ENCODE data around the gene TAOK3. TPM values are rescaled to one million over a fixed set of nuclear protein-coding genes. Genes with fewer than 3 reads are reported as not detected.

Gene TAOK3
- total and polyA plus RNA-seq, 5 donors from 2014 or later = 60.2 to 97.8 (median 72.1) TPM

GRCh38 chr12:118127867-118128266 is 244.8 kb downstream of the TAOK3 start:
- no peak overlapping the region for H3K27ac ChIP-seq (ENCODE audit: insufficient read depth, low read length, poor library complexity, severe bottlenecking)
- H3K36me3 ChIP-seq (ENCODE audit: control insufficient read depth, insufficient read depth, low read length) = no peaks in the 10 kb centered on the region
- no peaks in the 10 kb centered on the region for H3K27me3 ChIP-seq (ENCODE audit: control insufficient read depth, insufficient read depth, low read length)
- H3K4me1 ChIP-seq (ENCODE audit: control insufficient read depth, insufficient read depth, low read length, poor library complexity, severe bottlenecking) = no peaks in the 10 kb centered on the region
- Mint-ChIP-seq H3K36me3 (peaks cover 3% of the 10 kb centered on the region), H3K4me1 (peaks cover 0 to 6% (median 4%) of the 10 kb centered on the region in 4 donors), H3K9me3 (peaks cover 0 to 2% (median 0%) of the 10 kb centered on the region in 7 donors), H3K27me3 (no peaks in the 10 kb centered on the region), H3K4me3 (no peak overlapping the region), H3K27ac (no peak overlapping the region)
- no peaks in the 10 kb centered on the region for H3K9me3 ChIP-seq (ENCODE audit: control insufficient read depth in 2 of 2, low read length in 2 of 2)
- DNase-seq = no peak
- H3K4me3 ChIP-seq (ENCODE audit: low read depth, low read length) = no peak overlapping the region
- ATAC-seq (ENCODE audit: low read depth in 2 of 2) = no peak

GRCh38 chr12:118126119-118126757 is 246.5 kb downstream of the TAOK3 start:
- ATAC-seq (ENCODE audit: low read depth in 2 of 2) = no peak
- no peak overlapping the region for H3K27ac Mint-ChIP-seq
- peaks cover 0 to 2% (median 0%) of the 10 kb centered on the region in 7 donors for H3K9me3 Mint-ChIP-seq
- H3K36me3 Mint-ChIP-seq = no peaks in the 10 kb centered on the region
- no peaks in the 10 kb centered on the region for H3K9me3 ChIP-seq (ENCODE audit: control insufficient read depth in 2 of 2, low read length in 2 of 2)
- H3K27me3 ChIP-seq (ENCODE audit: control insufficient read depth, insufficient read depth, low read length) = no peaks in the 10 kb centered on the region
- peaks cover 0 to 2% (median 0%) of the 10 kb centered on the region in 4 donors for H3K4me1 Mint-ChIP-seq
- no peak overlapping the region for H3K27ac ChIP-seq (ENCODE audit: insufficient read depth, low read length, poor library complexity, severe bottlenecking)
- no peaks in the 10 kb centered on the region for H3K27me3 Mint-ChIP-seq
- H3K4me3 ChIP-seq (ENCODE audit: low read depth, low read length) = no peak overlapping the region
- no peak for DNase-seq
- no peaks in the 10 kb centered on the region for H3K36me3 ChIP-seq (ENCODE audit: control insufficient read depth, insufficient read depth, low read length)
- no peaks in the 10 kb centered on the region for H3K4me1 ChIP-seq (ENCODE audit: control insufficient read depth, insufficient read depth, low read length, poor library complexity, severe bottlenecking)
- peak overlapping the region in 1 of 4 donors; percentile 7 for H3K4me3 Mint-ChIP-seq

GRCh38 chr12:118125743-118126118 is 247.0 kb downstream of the TAOK3 start:
- ATAC-seq (ENCODE audit: low read depth in 2 of 2) (no peak), DNase-seq (no peak)
- Mint-ChIP-seq H3K9me3 (peaks cover 0 to 2% (median 0%) of the 10 kb centered on the region in 7 donors), H3K27me3 (no peaks in the 10 kb centered on the region), H3K4me1 (peaks cover 0 to 6% (median under 1%) of the 10 kb centered on the region in 4 donors), H3K36me3 (no peaks in the 10 kb centered on the region), H3K27ac (no peak overlapping the region), H3K4me3 (no peak overlapping the region)
- Histone ChIP-seq H3K9me3 (ENCODE audit: control insufficient read depth in 2 of 2, low read length in 2 of 2) (no peaks in the 10 kb centered on the region), H3K36me3 (ENCODE audit: control insufficient read depth, insufficient read depth, low read length) (no peaks in the 10 kb centered on the region), H3K27me3 (ENCODE audit: control insufficient read depth, insufficient read depth, low read length) (no peaks in the 10 kb centered on the region), H3K4me1 (ENCODE audit: control insufficient read depth, insufficient read depth, low read length, poor library complexity, severe bottlenecking) (no peaks in the 10 kb centered on the region), H3K4me3 (ENCODE audit: low read depth, low read length) (no peak overlapping the region), H3K27ac (ENCODE audit: insufficient read depth, low read length, poor library complexity, severe bottlenecking) (no peak overlapping the region)

- ATAC-seq (ENCODE audit: low read depth in 2 of 2) (no peak), DNase-seq (no peak)
- Histone ChIP-seq H3K4me3 (ENCODE audit: low read depth, low read length) (no peak overlapping the region), H3K4me1 (ENCODE audit: control insufficient read depth, insufficient read depth, low read length, poor library complexity, severe bottlenecking) (no peaks in the 10 kb centered on the region), H3K27ac (ENCODE audit: insufficient read depth, low read length, poor library complexity, severe bottlenecking) (no peak overlapping the region), H3K36me3 (ENCODE audit: control insufficient read depth, insufficient read depth, low read length) (no peaks in the 10 kb centered on the region), H3K27me3 (ENCODE audit: control insufficient read depth, insufficient read depth, low read length) (no peaks in the 10 kb centered on the region), H3K9me3 (ENCODE audit: control insufficient read depth in 2 of 2, low read length in 2 of 2) (no peaks in the 10 kb centered on the region)
- H3K4me3 Mint-ChIP-seq = no peak overlapping the region
- H3K27me3 Mint-ChIP-seq = no peaks in the 10 kb centered on the region
- peak overlapping the region in 1 of 3 donors; percentile 26 for H3K27ac Mint-ChIP-seq
- H3K4me1 Mint-ChIP-seq = peaks cover 5 to 11% (median 7%) of the 10 kb centered on the region in 4 donors
- peaks cover 0 to 2% (median 0%) of the 10 kb centered on the region in 7 donors for H3K9me3 Mint-ChIP-seq
- H3K36me3 Mint-ChIP-seq = no peaks in the 10 kb centered on the region
These were observed 248.3 kb downstream of the TAOK3 start for GRCh38 chr12:118124333-118124874.

GRCh38 chr12:118122264-118122663 is 250.4 kb downstream of the TAOK3 start:
- H3K9me3 ChIP-seq (ENCODE audit: control insufficient read depth in 2 of 2, low read length in 2 of 2) = no peaks in the 10 kb centered on the region
- Mint-ChIP-seq H3K4me3 (no peak overlapping the region), H3K27ac (no peak overlapping the region), H3K36me3 (no peaks in the 10 kb centered on the region), H3K9me3 (peaks cover 0 to under 1% (median 0%) of the 10 kb centered on the region in 7 donors), H3K4me1 (peaks cover 5 to 11% (median 7%) of the 10 kb centered on the region in 4 donors), H3K27me3 (no peaks in the 10 kb centered on the region)
- no peak for DNase-seq
- no peaks in the 10 kb centered on the region for H3K36me3 ChIP-seq (ENCODE audit: control insufficient read depth, insufficient read depth, low read length)
- H3K27ac ChIP-seq (ENCODE audit: insufficient read depth, low read length, poor library complexity, severe bottlenecking) = no peak overlapping the region
- no peak overlapping the region for H3K4me3 ChIP-seq (ENCODE audit: low read depth, low read length)
- H3K27me3 ChIP-seq (ENCODE audit: control insufficient read depth, insufficient read depth, low read length) = no peaks in the 10 kb centered on the region
- no peaks in the 10 kb centered on the region for H3K4me1 ChIP-seq (ENCODE audit: control insufficient read depth, insufficient read depth, low read length, poor library complexity, severe bottlenecking)
- no peak for ATAC-seq (ENCODE audit: low read depth in 2 of 2)

GRCh38 chr12:118120579-118121363 is 251.9 kb downstream of the TAOK3 start:
- no peaks in the 10 kb centered on the region for H3K27me3 Mint-ChIP-seq
- DNase-seq = peak; percentile 33 to 70 (median 42)

GRCh38 chr12:118119449-118119879 is 253.2 kb downstream of the TAOK3 start:
- H3K27ac ChIP-seq (ENCODE audit: insufficient read depth, low read length, poor library complexity, severe bottlenecking) = no peak overlapping the region
- H3K27me3 ChIP-seq (ENCODE audit: control insufficient read depth, insufficient read depth, low read length) = no peaks in the 10 kb centered on the region
- DNase-seq = no peak
- H3K4me3 ChIP-seq (ENCODE audit: low read depth, low read length) = no peak overlapping the region
- H3K4me1 ChIP-seq (ENCODE audit: control insufficient read depth, insufficient read depth, low read length, poor library complexity, severe bottlenecking) = no peaks in the 10 kb centered on the region
- Mint-ChIP-seq H3K4me3 (no peak overlapping the region), H3K27me3 (no peaks in the 10 kb centered on the region), H3K4me1 (peaks cover 5 to 11% (median 7%) of the 10 kb centered on the region in 4 donors), H3K9me3 (no peaks in the 10 kb centered on the region), H3K27ac (no peak overlapping the region), H3K36me3 (no peaks in the 10 kb centered on the region)
- H3K36me3 ChIP-seq (ENCODE audit: control insufficient read depth, insufficient read depth, low read length) = no peaks in the 10 kb centered on the region
- no peak for ATAC-seq (ENCODE audit: low read depth in 2 of 2)
- no peaks in the 10 kb centered on the region for H3K9me3 ChIP-seq (ENCODE audit: control insufficient read depth in 2 of 2, low read length in 2 of 2)

More at GRCh38 chr12:118120579-118121363, 251.9 kb downstream of the TAOK3 start:
- H3K9me3 Mint-ChIP-seq = no peaks in the 10 kb centered on the region
- peak overlapping the region in 2 of 3 donors; percentile 84 to 94 for H3K27ac Mint-ChIP-seq
- Histone ChIP-seq H3K4me1 (ENCODE audit: control insufficient read depth, insufficient read depth, low read length, poor library complexity, severe bottlenecking) (no peaks in the 10 kb centered on the region), H3K9me3 (ENCODE audit: control insufficient read depth in 2 of 2, low read length in 2 of 2) (no peaks in the 10 kb centered on the region), H3K27me3 (ENCODE audit: control insufficient read depth, insufficient read depth, low read length) (no peaks in the 10 kb centered on the region), H3K36me3 (ENCODE audit: control insufficient read depth, insufficient read depth, low read length) (no peaks in the 10 kb centered on the region), H3K27ac (ENCODE audit: insufficient read depth, low read length, poor library complexity, severe bottlenecking) (peak overlapping the region; percentile 68), H3K4me3 (ENCODE audit: low read depth, low read length) (peak overlapping the region; percentile 6)
- H3K4me3 Mint-ChIP-seq = no peak overlapping the region
- peaks cover 5 to 11% (median 7%) of the 10 kb centered on the region in 4 donors for H3K4me1 Mint-ChIP-seq
- ATAC-seq (ENCODE audit: low read depth in 2 of 2) = peak; percentile 53 to 70
- no peaks in the 10 kb centered on the region for H3K36me3 Mint-ChIP-seq
